Endothelial cell of umbilical vein (primary cell): ENCODE measurements around the gene MTARC2. TPM values are rescaled to one million over a fixed set of nuclear protein-coding genes. Genes with fewer than 3 reads are reported as not detected.
A peak's percentile ranks its signal among the peaks of the same experiment; 100 is the strongest.
"Not testable (repeated sequence)": the region's sequence is repeated elsewhere in the genome, so short reads cannot be mapped to it uniquely, and the experiment has no call there.

Experiments
- BruUV-seq: library from RNA; stranded (reverse); fragments of 400-500 nt; replicated peaks from 2 replicates; lab custom pipeline; 2021; lab: Mats Ljungman, UMichigan
- CTCF ChIA-PET: fragments of 300-600, 350-600 bp; sonication (Branson Sonifier 250); formaldehyde crosslinking; loops from one replicate; lab custom pipeline; 2021; ENCODE audit warnings: antibody characterized with exemption, inconsistent platforms; lab: Charles Lee
- POLR2A ChIA-PET: fragments of 300-600, 350-600 bp; sonication (Branson Sonifier 250); formaldehyde crosslinking; loops from one replicate; lab custom pipeline; 2021; ENCODE audit warnings: antibody characterized with exemption, inconsistent platforms; lab: Charles Lee
- DNase-seq: peaks from one replicate; pipeline ENCODE4 v3.0.0-alpha.2; 2011; ENCODE audit warnings: low read depth, low spot score
- FAIRE-seq: peaks from 2 replicates; lab custom pipeline; 2011; peaks lifted over from hg19 to GRCh38; lab: Jason Lieb, UNC
- H2AFZ ChIP-seq: 2 replicates; pipeline ENCODE4 v1.6.0; 2012; ENCODE audit warnings: low read depth, low read length, control low read depth, inconsistent platforms
- H3K27ac ChIP-seq: 2 replicates; pipeline ENCODE4 v1.5.1; 2011; ENCODE audit warnings: low read depth, mild to moderate bottlenecking, control low read depth, low read length, moderate library complexity; ENCODE audit not compliant: insufficient read depth
- H3K27me3 ChIP-seq, 2 experiments: 2 replicates each; pipeline versions ENCODE4 v1.6.0 to v1.6.1; 2011; ENCODE audit warnings: low read length in 2 of 2, mixed read lengths in 1 of 2; ENCODE audit not compliant: control insufficient read depth in 2 of 2, insufficient read depth in 2 of 2
- H3K36me3 ChIP-seq, 2 experiments: 2 replicates in 1 of 2; 3 replicates in 1 of 2; pipeline ENCODE4 v1.5.1; 2011; ENCODE audit warnings: low read length in 2 of 2, mild to moderate bottlenecking in 1 of 2, moderate library complexity in 1 of 2; ENCODE audit not compliant: control insufficient read depth in 2 of 2, insufficient read depth in 2 of 2; ENCODE audit errors: extremely low read depth in 1 of 2
- H3K4me1 ChIP-seq: 3 replicates; pipeline ENCODE4 v1.5.1; 2011; ENCODE audit warnings: mild to moderate bottlenecking, low read length; ENCODE audit not compliant: control insufficient read depth, insufficient read depth; ENCODE audit errors: extremely low read depth
- H3K4me2 ChIP-seq: 2 replicates; pipeline ENCODE4 v1.6.1; 2011; ENCODE audit warnings: low read length, control low read depth, mixed read lengths; ENCODE audit not compliant: insufficient read depth
- H3K4me3 ChIP-seq, 3 experiments: fragments of 200-600 bp in 1 of 3; sonication (generic), shearing (Covaris generic) in 1 of 3; replicated peaks in 1 of 3; 2 replicates each; pipeline ENCODE4 v1.5.1; 2011 to 2016; ENCODE audit warnings: control low read depth in 3 of 3, low read length in 3 of 3, mild to moderate bottlenecking in 2 of 3, inconsistent platforms in 1 of 3, low read depth in 1 of 3, moderate library complexity in 1 of 3; ENCODE audit not compliant: insufficient read depth in 1 of 3
- H3K79me2 ChIP-seq: 2 replicates; pipeline ENCODE4 v1.6.0; 2012; ENCODE audit warnings: low read length, inconsistent platforms; ENCODE audit not compliant: control insufficient read depth, insufficient read depth
- H3K9ac ChIP-seq: replicated peaks from 2 replicates; pipeline ENCODE3; 2011; ENCODE audit warnings: low read length, control low read depth; ENCODE audit not compliant: insufficient read depth; ENCODE audit errors: extremely low read depth
- H3K9me1 ChIP-seq: replicated peaks from 3 replicates; pipeline ENCODE4 v1.6.0; 2011; ENCODE audit warnings: mild to moderate bottlenecking, low read length; ENCODE audit not compliant: control insufficient read depth, insufficient read depth; ENCODE audit errors: extremely low read depth
- H3K9me3 ChIP-seq: replicated peaks from 2 replicates; pipeline ENCODE4 v1.5.1; 2012; ENCODE audit warnings: low read length, inconsistent platforms; ENCODE audit not compliant: control insufficient read depth, insufficient read depth
- H4K20me1 ChIP-seq: replicated peaks from 2 replicates; pipeline ENCODE3; 2011; ENCODE audit warnings: mild to moderate bottlenecking, low read length; ENCODE audit not compliant: control insufficient read depth, insufficient read depth; ENCODE audit errors: extremely low read depth
- FOS ChIP-seq: IDR thresholded peaks from 2 replicates; pipeline ENCODE4 v1.6.1; 2011; ENCODE audit warnings: mild to moderate bottlenecking, low read length, moderate library complexity, borderline replicate concordance; ENCODE audit not compliant: insufficient read depth
- GATA2 ChIP-seq: IDR thresholded peaks from 2 replicates; pipeline ENCODE4 v1.7.0; 2011; ENCODE audit warnings: low read depth, mild to moderate bottlenecking, moderate library complexity, mixed read lengths, low read length; ENCODE audit not compliant: insufficient read length, insufficient read depth
- JUN ChIP-seq: IDR thresholded peaks from 2 replicates; pipeline ENCODE4 v1.6.1; 2011; ENCODE audit warnings: borderline replicate concordance, low read depth; ENCODE audit not compliant: insufficient read length, insufficient read depth
- POLR2A ChIP-seq: IDR thresholded peaks from 2 replicates; pipeline ENCODE4 v1.6.1; 2012; ENCODE audit warnings: low read depth, mild to moderate bottlenecking, control low read depth, low read length
- dilution Hi-C: fragments of 300-500 bp; cut with MboI; formaldehyde crosslinking; loops from one replicate; pipeline ENCODE4 v1.15.0; 2019; ENCODE audit warnings: low sequenced_read_pairs; ENCODE audit not compliant: extremely low pct_ligation_motif_present
- intact Hi-C: fragments of 100-400 bp; cut with micrococcal nuclease; formaldehyde crosslinking; loops from one replicate; pipeline ENCODE4 v1.10.0; 2022
- polyA plus RNA-seq, 4 experiments: library from polyadenylated mRNA; depleted of rRNA in 3 of 4; stranded (reverse) in 3 of 4; unstranded in 1 of 4; fragments of >200 nt; gene quantifications; 2 replicates each; pipeline versions ENCODE4 v1.2.1 to v1.2.3, GENCODE V29; 2011 to 2012; ENCODE audit warnings: missing spikeins in 1 of 4
- total RNA-seq: library from RNA; stranded (reverse); gene quantifications from 2 replicates; pipeline ENCODE4 v1.2.3, GENCODE V29; 2021
- TF ChIP-seq, protein P1 (sequence below), 2 donors: IDR thresholded peaks; 1 replicate in 1 of 2; 2 replicates in 1 of 2; pipeline ENCODE4 v1.5.1; 2011; ENCODE audit warnings: low read length in 2 of 2, mild to moderate bottlenecking in 2 of 2, moderate library complexity in 2 of 2, control low read depth in 1 of 2, inconsistent platforms in 1 of 2, low read depth in 1 of 2; ENCODE audit not compliant: insufficient read depth in 1 of 2; ENCODE audit errors: extremely low read depth in 1 of 2
- TF ChIP-seq, protein P2 (sequence below): IDR thresholded peaks from 2 replicates; pipeline ENCODE4 v1.6.1; 2011; ENCODE audit not compliant: insufficient read depth, insufficient read length

Gene MTARC2
- total and polyA plus RNA-seq, 2 donors (not counting 3 experiments of a cell fraction or from before 2014, with no cell fraction given), result 9.8 to 14.1 TPM

- peaks cover 32% of the 10 kb centered on the region for H3K4me1 ChIP-seq
- no peaks in the 10 kb centered on the region for H4K20me1 ChIP-seq
- CTCF ChIA-PET, result interaction anchor here (0.8 to 4.1 kb wide), 13 partner anchors 14 to 545 kb away, joined by 3 to 83 read pairs (median 11); partner anchors contain the start of genes C1orf115 and MTARC2
- BruUV-seq, result TSS peak; percentile 35
- dilution Hi-C loops (no loop called here), intact Hi-C loops (loop anchor here (5.0 kb wide), 2 partner anchors 742 to 1093 kb away; no protein-coding TSS in a partner anchor)
- POLR2A ChIA-PET, result interaction anchor here (2.0 kb wide), 1 partner anchor 14 kb away, joined by 9 read pairs; the partner anchor contains the start of gene MTARC2
- H2AFZ ChIP-seq, result peak overlapping the region; percentile 89
- H3K4me3 ChIP-seq, result no peak overlapping the region
- FAIRE-seq (peak; percentile 4), DNase-seq (peak; percentile 77)
- H3K9ac ChIP-seq, result peak overlapping the region; percentile 33
- H3K79me2 ChIP-seq, result no peaks in the 10 kb centered on the region
- TF ChIP-seq POLR2A (no peak), GATA2 (peak; percentile 18), FOS (peak; percentile 55), JUN (peak; percentile 53)
- TF ChIP-seq, protein P1, sequence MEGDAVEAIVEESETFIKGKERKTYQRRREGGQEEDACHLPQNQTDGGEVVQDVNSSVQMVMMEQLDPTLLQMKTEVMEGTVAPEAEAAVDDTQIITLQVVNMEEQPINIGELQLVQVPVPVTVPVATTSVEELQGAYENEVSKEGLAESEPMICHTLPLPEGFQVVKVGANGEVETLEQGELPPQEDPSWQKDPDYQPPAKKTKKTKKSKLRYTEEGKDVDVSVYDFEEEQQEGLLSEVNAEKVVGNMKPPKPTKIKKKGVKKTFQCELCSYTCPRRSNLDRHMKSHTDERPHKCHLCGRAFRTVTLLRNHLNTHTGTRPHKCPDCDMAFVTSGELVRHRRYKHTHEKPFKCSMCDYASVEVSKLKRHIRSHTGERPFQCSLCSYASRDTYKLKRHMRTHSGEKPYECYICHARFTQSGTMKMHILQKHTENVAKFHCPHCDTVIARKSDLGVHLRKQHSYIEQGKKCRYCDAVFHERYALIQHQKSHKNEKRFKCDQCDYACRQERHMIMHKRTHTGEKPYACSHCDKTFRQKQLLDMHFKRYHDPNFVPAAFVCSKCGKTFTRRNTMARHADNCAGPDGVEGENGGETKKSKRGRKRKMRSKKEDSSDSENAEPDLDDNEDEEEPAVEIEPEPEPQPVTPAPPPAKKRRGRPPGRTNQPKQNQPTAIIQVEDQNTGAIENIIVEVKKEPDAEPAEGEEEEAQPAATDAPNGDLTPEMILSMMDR (IDR thresholded peaks at IDR 0.05; ENCODE audit: extremely low read depth in 1 of 2, insufficient read depth in 1 of 2, low read depth in 1 of 2, low read length in 2 of 2), result no peak
- TF ChIP-seq, protein P2, sequence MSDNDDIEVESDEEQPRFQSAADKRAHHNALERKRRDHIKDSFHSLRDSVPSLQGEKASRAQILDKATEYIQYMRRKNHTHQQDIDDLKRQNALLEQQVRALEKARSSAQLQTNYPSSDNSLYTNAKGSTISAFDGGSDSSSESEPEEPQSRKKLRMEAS, result no peak
- H3K4me2 ChIP-seq, result peak overlapping the region; percentile 91
- H3K27me3 ChIP-seq, result no peaks in the 10 kb centered on the region
- no peaks in the 10 kb centered on the region for H3K9me3 ChIP-seq
- peak overlapping the region; percentile 96 for H3K27ac ChIP-seq
- no peaks in the 10 kb centered on the region for H3K9me1 ChIP-seq
- H3K36me3 ChIP-seq, result no peaks in the 10 kb centered on the region
Measured at GRCh38 chr1:220734571-220735326, 13.4 kb upstream of the MTARC2 start.

GRCh38 chr1:220736283-220736682 lies 11.8 kb upstream of the MTARC2 start:
- H3K79me2 ChIP-seq, H3K9me3 ChIP-seq, H3K4me2 ChIP-seq, H2AFZ ChIP-seq, H4K20me1 ChIP-seq, H3K27me3 ChIP-seq, POLR2A ChIA-PET, intact Hi-C loops, DNase-seq, FAIRE-seq, H3K27ac ChIP-seq, dilution Hi-C loops, BruUV-seq, H3K36me3 ChIP-seq, H3K4me3 ChIP-seq, H3K9ac ChIP-seq, CTCF ChIA-PET, H3K9me1 ChIP-seq: not testable (repeated sequence)
- H3K4me1 ChIP-seq, result peaks cover 32% of the 10 kb centered on the region
